Right hindlimb (tissue), 1 donor: ENCODE results near the gene RBPJ.
"Not testable (repeated sequence)": the region's sequence is repeated elsewhere in the genome, so short reads cannot be mapped to it uniquely, and the experiment has no call there.

Source experiments
- DNase-seq: peaks from one replicate; pipeline ENCODE4 v3.0.0-alpha.2; 2018

The RBPJ gene

GRCh38 chr4:26377328-26378311 is 56.8 kb downstream of the RBPJ start:
- no peak for DNase-seq

GRCh38 chr4:26379837-26380236 is 59.0 kb downstream of the RBPJ start:
- no peak for DNase-seq

- DNase-seq: no peak
These were observed 59.9 kb downstream of the RBPJ start for GRCh38 chr4:26380740-26381139.

- no peak for DNase-seq
These were observed 63.7 kb downstream of the RBPJ start for GRCh38 chr4:26384380-26385057.

- no peak for DNase-seq
These were observed 64.9 kb downstream of the RBPJ start for GRCh38 chr4:26385690-26386089.

GRCh38 chr4:26386386-26386785 is 65.6 kb downstream of the RBPJ start:
- DNase-seq: no peak

GRCh38 chr4:26388671-26389070 is 67.9 kb downstream of the RBPJ start:
- no peak for DNase-seq

- DNase-seq: no peak
These were observed 76.3 kb downstream of the RBPJ start for GRCh38 chr4:26397086-26397485.

- DNase-seq: no peak
These were observed 79.3 kb downstream of the RBPJ start for GRCh38 chr4:26400132-26400531.

GRCh38 chr4:26402017-26402416 is 81.2 kb downstream of the RBPJ start:
- not testable (repeated sequence) for DNase-seq

GRCh38 chr4:26402458-26402857 is 81.6 kb downstream of the RBPJ start:
- no peak for DNase-seq

- no peak for DNase-seq
These were observed 84.0 kb downstream of the RBPJ start for GRCh38 chr4:26404743-26405206.

- DNase-seq: no peak
These were observed 85.6 kb downstream of the RBPJ start for GRCh38 chr4:26406346-26406975.

GRCh38 chr4:26407476-26407875 is 86.7 kb downstream of the RBPJ start:
- DNase-seq: no peak

GRCh38 chr4:26410385-26411293 is 89.8 kb downstream of the RBPJ start:
- no peak for DNase-seq

- peak; percentile 67 for DNase-seq
These were observed 91.9 kb downstream of the RBPJ start for GRCh38 chr4:26412381-26413372.

- DNase-seq: no peak
These were observed 92.8 kb downstream of the RBPJ start for GRCh38 chr4:26413582-26413981.

GRCh38 chr4:26418107-26418506 is 97.3 kb downstream of the RBPJ start:
- DNase-seq: no peak

- no peak for DNase-seq
These were observed 98.0 kb downstream of the RBPJ start for GRCh38 chr4:26418850-26419249.

GRCh38 chr4:26420438-26420837 is 99.6 kb downstream of the RBPJ start:
- DNase-seq: no peak

- DNase-seq: no peak
These were observed 100.1 kb downstream of the RBPJ start for GRCh38 chr4:26420913-26421312.
